NK-92 (cell line): ENCODE data around the gene MIOX.

Experiments
- DNase-seq: peaks from one replicate; lab custom pipeline; 2025; ENCODE audit not compliant: unreplicated experiment; lab: John Stamatoyannopoulos, UW

Gene MIOX

GRCh38 chr22:50471962-50472361, 14.7 kb upstream of the MIOX start:
- no peak for DNase-seq

GRCh38 chr22:50473088-50473487, 13.6 kb upstream of the MIOX start:
- DNase-seq: no peak

DNA sequence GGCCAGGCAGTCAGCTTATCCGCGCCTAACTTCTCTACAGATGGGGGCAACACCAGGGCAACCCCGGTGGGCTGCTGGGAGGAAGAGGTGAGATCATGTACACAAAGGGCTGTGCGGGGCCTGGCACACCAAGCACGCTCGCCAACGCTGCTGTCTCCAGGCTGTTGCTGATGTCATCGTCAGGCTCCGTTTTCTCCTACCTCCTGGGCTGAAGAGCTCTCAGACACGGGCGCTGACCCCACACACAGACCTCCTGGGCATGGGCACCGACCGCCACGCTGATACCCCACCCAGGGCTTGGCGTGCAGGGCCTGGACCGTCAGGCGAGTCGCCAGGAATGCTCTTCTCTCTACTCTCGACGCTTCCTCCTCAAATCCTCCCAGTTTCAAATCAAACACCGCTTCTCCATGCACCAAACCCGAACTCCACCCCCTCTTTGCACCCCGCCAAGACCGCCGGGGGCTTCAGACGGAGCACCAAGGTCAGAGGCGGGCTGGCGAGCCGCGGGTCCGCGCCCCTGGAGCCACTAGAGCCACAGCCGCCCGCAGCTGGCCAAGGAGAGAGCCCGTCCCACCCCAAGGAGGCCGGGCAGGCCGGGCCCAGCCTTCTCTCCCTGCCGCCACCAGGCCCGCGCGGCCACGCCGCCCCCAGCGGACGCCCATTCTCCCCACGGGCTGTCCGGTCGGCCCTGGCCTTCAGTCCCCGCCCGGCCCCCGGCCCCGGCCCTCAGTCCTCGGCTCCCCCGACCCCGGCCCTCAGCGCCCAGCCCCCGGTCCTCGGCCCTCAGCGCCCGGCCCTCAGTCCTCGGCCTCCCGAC, 12.6 kb upstream of the MIOX start:
- DNase-seq: no peak

DNA sequence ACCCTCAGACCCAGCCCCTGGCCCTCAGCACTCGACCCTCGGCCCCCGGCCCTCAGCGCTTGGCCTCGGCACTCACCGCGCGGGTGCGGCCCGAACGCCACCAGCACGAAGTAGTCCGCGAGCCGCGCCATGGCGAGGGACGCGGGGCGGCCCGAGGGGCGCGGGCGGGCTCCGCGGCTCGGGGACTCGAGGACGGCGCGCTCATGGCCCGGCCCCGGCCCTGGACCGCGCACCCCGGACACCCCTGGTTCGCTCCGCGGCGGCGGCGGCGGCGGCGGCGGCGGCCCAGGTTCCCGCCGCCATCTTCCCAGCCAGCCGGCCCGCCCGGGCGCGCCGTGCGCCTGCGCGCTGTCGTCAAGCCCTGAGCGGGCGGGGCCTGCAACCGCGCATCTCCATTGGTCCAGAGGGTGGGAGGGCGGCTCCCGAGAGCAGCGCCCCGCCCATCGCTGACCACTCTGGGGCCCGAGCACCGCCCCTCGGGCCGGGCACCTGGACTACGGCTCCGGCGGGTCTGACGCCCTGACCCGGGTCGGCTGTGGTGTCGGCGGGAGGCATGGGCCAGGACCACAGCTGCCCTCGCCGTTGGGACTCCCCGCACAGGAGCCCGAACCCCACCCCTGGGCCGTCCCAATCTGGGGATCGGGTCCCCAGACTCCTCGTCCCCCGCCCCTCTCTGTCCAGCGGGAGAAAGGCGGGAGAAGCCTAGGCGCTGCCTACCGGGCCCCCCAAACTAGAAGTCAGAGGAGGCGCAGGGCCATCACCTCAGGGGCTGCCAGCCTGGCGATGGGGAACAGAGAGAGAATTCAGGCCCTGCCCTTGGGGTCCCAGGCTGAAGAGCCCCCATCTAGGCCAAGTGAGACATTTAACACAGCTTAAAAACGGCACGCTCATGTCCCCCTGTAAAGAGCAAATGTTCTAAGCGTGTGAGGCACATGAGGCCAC, 11.7 kb upstream of the MIOX start, which contains the start of gene SBF1:
Gene SBF1 (minus strand): TSS at position 326 of the 942 bp plus-strand sequence. CDS start 195 bp downstream, at position 131.
- DNase-seq: no peak

DNA sequence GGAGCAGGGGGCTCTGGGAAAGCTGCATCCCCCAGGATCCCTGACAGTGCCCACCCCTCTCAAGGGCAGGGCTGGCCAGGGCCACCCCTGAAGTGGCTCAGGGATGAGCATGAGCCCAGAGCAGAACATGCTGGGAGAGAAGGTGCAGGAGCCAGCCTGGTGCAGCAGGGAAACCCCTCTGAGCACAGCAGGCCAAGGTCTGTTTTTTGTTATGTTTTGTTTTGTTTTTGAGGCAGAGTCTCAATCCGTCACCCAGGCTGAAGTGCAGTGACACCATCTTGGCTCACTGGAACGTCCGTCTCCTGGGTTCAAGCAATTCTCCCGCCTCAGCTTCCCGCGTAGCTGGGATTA, 11.0 kb upstream of the MIOX start:
- no peak for DNase-seq

GRCh38 chr22:50476868-50477267, 9.8 kb upstream of the MIOX start:
- no peak for DNase-seq

DNA sequence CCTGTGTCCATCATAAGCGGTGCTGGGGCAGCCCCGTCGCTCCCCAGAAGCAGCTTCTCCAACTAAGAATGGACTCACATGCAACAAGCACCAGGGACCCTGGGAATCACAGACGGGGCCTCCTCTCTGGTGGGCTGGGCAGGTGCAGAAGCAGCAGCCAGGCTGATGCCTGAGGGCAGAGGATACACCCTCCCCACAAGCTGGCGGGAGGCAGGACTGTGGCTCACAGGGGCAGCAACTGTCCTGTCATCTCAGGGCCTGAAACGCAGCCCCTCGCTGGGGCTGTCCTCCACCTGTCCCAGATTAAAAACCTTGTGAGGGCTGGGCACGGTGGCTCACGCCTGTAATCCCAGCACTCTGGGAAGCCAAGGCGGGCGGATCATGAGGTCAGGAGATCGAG, 8.7 kb upstream of the MIOX start:
- DNase-seq: no peak

DNA sequence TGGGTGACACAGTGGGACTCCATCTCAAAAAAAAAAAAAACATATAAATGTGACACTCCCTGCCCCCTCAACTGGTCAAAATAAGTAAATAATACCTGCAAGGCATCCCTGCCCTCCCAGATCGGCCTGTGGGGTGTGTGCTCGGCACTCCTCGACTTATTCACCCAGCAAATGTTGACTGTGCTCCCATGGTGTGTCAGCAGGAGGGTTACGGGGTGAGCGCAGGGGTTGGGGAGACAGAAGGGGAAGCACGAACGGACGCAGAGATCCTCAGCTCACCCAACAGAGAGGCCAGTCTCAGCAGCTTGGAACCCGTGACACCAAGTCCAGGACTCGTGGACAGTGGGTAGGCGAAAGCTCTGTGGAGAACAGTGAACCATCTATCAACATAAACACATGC, 6.9 kb upstream of the MIOX start:
- no peak for DNase-seq

GRCh38 chr22:50481045-50481439, 5.6 kb upstream of the MIOX start:
- no peak for DNase-seq

DNA sequence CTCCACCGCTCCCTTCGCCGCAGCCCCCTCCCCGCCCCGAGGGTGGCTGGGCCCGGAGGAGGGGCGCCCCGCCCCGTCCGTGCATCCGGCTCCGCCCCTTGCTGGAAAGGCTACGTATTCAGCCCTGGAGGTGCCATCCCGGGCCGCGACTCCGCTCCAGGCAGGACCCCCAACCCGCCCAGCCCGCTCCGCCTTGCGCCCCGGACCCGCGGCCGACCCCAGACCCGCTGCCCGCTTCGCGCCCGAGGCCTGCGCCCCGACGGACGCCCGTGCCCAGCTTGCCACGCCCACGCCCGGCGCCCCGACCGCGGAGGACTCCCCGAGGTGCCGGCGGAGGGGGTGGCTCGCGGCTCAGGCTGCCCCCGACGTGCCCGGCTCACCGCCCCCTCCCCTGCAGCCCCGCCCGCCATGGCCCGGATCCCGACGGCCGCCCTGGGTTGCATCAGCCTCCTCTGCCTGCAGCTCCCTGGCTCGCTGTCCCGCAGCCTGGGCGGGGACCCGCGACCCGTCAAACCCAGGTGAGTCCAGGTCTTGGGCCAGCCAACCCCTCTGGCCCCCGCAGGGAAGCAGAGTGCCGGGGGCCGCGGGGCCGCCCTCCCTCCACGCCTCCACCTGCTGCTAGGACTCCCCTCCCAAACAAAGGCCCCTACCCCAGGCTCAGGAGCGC, 5.1 kb upstream of the MIOX start, which contains the start of gene ADM2:
Gene ADM2 (plus strand): TSS at position 104 of the 667 bp plus-strand sequence. CDS start 305 bp downstream, at position 409.
- DNase-seq: no peak

DNA sequence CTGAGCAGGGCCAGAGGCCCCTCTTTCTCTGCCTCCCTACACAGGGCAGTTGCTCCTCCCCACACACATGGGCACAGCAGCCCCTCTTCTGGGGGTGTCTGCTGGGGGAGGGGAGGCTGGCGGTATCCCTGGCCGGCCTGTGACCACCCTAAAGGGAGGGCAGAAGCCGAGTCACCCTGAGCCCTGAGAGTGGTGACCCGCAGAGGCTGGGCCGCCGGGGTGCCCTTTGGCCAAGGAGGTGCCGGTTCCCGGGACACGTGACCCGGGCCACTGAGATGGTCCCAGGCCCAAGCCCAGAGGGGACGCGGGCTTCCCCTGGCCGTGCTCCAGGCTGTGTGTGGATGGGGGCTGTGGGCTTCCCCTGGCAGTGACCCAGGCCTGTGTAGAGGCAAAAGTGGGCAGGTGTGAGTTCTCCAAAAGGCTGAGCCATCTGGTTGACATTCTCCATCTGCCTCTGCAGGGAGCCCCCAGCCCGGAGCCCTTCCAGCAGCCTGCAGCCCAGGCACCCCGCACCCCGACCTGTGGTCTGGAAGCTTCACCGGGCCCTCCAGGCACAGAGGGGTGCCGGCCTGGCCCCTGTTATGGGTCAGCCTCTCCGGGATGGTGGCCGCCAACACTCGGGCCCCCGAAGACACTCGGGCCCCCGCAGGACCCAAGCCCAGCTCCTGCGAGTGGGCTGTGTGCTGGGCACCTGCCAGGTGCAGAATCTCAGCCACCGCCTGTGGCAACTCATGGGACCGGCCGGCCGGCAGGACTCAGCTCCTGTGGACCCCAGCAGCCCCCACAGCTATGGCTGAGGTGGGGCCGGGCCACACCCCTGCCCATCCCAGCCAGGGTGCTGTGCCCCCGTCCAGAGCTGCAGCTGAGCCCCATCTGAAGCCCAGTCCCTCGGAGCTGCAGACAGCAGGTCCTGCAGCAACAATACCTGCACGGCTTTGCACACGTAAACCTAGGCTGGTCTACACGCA, 4.3 kb upstream of the MIOX start:
- no peak for DNase-seq

DNA sequence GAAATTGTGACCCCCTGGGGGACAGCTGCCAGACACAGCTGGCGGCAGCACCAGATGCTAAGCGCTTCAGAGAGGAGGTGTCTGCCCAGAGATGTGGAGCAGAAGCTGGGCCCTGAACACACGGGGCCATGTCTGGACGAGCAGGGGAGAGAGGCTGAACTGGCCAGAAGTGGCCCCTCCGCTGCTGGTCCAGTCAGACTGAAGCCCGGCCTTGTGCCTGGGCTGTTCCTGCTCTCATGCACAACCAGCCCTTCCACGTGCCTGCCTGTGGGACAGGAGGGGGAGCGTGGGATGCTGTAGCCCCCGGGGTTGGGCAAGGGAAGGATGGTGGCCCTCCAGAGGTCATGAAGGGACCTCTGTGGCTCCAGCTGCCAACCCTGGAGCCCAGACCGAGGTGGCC, 3.6 kb upstream of the MIOX start:
- DNase-seq: no peak

DNA sequence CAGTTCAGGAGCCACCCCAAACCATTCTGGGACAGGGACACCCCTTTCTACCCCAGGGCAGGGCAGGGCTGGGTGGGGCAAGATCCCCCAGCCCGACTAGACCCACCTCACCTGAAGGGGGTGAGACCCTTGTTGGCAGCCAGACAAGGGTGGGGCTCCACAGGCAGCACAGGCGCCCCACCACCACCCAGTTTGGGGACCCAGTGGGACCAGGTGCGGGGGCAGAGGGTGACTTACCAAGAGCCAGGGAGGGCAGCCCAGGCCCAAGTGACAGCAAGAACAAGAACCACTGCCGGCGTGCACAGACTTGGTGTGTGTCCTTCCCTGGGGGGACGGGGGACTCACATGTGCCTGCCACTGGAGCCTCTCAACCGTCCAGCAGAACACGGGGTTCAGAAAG, 3.1 kb upstream of the MIOX start:
- DNase-seq: no peak

DNA sequence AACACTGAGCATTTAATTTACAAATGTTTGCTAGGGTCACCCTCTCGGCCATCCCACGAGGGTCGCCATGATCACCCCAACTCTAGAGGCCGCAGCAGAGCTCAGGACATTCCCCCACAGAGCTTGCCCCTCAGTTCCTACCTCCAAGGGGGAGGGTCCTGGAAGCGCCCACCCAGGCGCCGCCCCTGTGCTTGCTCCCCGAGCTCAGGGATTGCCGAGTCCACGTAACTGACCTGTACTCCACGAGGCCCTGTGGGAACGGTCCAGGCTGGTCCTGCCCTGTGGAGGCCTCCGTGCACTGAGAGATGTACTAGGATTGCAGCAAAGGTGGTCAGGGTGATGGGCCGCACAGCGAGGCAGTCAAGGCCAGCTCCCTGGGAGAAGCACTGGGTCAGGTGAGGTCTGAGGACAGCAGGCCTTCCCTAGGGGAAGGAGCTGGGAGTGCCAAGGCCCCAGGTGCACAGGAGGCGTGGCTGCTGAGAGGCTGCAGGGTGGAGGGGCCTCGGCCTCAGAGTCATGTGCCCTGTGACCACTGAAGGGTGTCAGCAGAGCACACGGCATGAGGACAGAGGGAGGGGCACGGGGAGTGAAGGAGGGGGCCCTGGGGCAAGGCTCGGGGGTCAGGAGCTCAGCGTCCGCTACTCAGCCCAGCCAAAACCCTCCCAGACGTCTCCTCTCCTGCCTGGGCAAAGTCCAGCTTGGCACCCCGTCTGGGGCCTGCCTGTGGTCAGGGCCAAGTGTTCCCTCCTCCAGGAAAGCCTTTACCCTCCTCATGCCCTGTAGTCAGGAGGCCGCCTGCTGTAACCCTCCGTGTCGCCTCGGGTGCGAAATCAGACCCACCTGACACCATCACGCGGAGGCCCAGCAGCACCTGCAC, 2.4 kb upstream of the MIOX start:
- DNase-seq: no peak

DNA sequence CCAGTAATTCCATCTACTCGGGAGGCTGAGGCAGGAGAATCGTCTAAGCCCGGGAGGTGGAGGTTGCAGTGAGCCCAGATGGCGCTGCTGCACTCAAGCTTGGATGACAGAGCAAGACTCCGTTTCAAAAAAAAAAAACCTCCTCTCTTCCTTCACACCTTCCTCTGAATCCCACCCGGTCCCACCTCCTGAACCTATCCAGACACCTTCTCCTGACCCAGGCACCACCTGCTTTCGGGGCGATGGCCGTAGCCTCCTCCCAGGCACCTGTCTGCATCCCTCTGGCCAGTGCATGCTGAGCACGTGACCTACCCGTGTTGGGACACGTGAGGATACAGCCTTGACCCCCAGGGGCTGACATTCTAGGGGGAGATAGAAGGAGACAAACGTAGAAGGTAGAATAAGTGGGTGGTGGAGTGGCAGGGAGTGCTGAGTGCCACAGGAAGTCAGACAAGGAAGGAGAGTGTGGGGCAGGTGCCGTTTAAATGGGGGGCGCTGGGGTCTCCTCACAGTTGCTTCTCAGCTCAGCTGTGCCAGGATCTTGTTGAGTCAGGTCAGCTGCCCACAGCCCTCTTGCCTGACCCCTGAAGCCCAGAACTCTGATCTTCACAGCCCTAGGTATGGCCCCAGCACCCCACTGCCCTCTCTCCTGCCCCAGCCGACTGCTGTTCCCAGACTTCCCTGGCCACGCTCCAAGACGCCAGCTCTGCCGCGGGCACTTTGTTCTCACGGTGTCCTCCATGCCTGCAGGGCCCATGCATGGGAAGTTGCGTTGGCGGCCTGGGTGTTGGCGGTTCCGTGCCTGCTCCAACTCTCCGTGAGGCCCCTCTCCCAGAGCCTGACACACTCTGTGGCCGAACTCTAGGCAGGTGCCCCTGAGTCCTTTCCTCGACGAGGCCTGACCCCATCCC, 1.2 kb upstream of the MIOX start:
- no peak for DNase-seq

DNA sequence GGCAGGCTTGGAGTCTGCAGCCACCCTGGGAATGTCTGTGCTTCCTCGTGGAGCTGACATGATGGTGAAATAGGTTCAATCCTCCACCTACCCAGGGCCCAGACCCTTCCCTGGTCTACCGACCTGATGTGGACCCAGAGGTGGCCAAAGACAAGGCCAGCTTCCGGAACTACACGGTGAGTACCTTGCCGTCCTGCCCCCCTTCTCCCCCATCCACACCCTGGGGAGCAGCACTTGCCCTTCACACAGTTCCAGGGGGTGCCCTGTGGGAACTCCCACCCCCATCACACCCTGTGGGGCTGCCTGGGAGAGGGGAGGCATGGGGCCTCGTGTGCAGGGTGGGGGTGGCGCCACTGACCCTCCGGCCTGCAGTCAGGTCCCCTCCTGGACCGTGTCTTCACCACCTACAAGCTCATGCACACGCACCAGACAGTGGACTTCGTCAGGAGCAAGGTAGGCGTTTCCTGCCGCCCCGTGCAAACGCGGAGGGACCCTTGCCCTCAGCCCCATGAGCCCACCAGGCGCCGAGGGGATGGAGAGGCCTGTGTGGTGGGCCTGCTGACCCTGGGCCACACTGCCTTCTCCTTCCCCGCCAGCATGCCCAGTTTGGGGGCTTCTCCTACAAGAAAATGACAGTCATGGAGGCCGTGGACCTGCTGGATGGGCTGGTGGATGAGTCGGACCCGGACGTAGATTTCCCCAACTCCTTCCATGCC, 789 bp downstream of the MIOX start:
- no peak for DNase-seq

DNA sequence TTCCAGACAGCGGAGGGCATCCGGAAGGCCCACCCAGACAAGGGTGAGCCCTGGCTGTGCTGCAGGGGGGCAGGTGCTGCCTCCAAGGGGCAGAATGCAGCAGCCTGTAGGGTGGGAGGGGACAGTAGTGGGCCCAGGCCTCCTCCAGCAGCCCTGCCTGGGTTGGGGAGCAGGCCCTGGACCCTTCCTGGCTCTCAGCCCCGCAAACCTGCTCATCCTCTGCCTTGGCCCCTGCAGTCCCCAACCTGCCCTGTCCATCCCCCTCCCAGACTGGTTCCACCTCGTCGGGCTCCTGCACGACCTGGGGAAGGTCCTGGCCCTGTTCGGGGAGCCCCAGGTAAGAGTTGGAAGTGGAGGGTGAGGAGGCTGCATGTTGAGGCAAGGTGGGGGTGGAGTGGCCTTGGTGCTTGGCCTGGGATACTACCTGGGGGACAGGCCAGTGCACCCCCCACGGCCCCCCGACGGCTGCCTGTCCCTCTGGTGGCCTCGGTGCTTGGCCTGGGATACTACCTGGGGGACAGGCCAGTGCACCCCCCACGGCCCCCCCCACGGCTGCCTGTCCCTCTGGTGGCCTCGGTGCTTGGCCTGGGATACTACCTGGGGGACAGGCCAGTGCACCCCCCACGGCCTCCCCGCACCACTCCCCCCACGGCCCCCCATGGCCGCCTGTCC, 1.5 kb downstream of the MIOX start:
- DNase-seq: no peak
